GM19438 (cell line): ENCODE results near the gene TARBP2.

Experiments used
- ATAC-seq: cut with Tn5 transposase; IDR thresholded peaks from one replicate; pipeline ENCODE4 v1.9.1; 2021; ENCODE audit warnings: low read depth; ENCODE audit not compliant: unreplicated experiment

TARBP2 gene, protein sequence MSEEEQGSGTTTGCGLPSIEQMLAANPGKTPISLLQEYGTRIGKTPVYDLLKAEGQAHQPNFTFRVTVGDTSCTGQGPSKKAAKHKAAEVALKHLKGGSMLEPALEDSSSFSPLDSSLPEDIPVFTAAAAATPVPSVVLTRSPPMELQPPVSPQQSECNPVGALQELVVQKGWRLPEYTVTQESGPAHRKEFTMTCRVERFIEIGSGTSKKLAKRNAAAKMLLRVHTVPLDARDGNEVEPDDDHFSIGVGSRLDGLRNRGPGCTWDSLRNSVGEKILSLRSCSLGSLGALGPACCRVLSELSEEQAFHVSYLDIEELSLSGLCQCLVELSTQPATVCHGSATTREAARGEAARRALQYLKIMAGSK

DNA sequence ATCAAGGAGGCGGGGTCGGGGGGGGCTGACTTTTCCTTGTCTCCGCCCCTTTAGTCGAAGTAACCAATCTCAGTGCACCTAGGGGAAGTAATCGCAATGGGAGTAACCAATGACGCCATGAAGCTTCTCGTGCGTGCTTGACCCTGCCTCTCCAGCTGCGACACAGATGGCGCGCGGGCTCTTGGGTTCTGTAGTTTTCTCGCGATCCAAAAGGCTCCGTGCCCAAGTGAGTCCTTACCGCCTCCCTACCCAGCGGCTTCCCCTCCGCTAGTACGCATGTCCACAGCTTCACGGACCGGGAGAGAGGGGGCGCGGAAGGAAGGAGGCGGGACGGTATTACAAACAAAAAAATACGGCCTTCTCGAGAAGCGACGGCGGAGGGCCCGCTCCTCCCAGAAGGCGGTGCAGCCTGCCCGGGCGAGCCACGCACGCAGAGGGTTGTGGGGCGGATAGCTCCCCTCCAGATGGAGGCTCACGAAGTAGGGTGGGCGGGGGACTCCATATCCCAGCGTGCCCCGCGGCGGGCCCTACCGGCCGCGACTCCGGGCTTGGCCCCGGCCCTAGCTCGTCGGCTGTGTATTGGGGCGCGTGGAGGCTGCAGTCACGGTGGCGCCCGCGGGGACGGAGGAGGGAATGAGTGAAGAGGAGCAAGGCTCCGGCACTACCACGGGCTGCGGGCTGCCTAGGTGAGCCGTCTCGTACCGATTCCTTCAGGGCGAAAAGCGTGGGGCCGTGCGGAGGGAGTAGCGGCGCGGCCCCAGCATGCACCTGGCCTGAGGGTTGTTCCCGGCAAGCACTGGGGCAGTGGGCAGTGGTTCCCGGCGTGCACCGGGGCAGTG is at the start of gene TARBP2:
Gene TARBP2, plus strand, starts transcription at position 508 of the 839 bp plus-strand sequence. Its CDS starts 126 bp downstream, at position 634.
- peak; percentile 81 for ATAC-seq

DNA sequence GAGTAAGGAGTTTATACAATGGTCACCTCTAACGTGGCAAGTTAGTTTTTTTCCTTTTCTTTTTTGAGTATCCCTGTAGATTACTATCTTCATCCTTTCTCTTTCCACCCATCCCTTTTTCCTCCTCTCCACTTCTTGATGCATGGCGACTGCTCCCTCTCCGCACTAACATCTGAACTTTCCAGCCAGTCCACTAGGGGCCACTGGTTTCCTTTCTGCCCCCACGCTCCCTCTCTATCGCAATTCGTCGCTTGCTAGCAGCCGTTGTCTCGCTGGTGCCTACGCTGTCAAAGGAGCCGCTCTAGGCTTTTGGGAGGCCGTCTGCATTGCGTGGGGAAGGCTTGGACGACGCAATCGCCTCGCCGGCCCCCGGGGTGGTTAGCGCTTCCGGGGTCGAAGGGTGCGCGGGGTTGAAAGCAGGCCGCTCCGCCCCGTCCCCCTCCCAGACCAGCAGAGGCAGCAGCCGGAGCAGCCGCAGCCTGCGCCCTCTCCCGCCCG is 49.4 kb upstream of the TARBP2 start, which contains the start of gene PCBP2:
Gene PCBP2, plus strand, starts transcription at position 442 of the 498 bp plus-strand sequence. CDS start 2,699 bp downstream, outside the sequence.
- ATAC-seq = peak; percentile 94

DNA sequence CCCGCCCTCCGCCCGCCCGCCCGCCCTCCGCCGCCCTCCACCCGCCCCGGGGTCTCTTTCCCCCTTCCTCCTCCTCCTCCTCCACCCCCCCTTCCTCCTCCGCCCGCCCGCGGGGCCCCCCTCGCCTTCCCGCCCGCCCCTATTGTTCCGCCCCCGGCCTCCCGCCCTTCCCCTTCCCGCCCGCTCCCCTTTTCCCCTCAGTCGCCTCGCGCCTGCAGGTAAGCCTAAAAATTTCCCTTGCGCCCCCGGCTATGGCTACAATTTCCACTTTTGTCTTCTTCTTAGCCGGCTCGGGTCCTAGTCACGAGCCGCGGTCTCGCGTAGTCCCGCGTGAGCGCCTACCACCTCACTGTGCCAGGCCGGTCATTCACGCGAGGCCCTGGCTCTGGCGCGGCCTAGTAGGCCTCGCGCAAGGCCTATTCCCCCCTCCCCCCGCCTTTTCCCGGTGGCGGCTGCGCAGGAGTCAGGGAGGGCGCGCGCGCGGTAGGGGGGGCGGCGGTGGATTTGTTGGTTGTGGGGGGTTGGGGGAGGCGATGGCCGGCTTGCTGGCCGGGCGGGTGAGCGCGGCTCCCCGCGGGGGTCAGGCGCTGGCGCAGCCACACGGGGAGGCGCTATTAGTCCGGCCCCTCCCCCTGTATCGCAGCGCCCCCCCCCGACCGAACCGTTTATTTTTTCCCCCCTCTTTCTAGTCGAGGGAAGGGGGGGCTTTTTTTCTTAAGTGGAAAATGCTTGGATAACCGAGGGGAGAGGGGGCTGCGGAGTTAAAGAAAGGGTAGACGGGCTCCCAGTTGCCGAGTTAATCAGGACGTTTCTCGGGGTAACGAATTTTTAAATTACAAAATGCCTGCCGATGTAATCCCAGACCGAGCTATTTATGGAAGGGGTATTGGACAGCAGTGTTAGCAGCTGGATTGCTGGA is 48.7 kb upstream of the TARBP2 start:
- ATAC-seq = no peak

DNA sequence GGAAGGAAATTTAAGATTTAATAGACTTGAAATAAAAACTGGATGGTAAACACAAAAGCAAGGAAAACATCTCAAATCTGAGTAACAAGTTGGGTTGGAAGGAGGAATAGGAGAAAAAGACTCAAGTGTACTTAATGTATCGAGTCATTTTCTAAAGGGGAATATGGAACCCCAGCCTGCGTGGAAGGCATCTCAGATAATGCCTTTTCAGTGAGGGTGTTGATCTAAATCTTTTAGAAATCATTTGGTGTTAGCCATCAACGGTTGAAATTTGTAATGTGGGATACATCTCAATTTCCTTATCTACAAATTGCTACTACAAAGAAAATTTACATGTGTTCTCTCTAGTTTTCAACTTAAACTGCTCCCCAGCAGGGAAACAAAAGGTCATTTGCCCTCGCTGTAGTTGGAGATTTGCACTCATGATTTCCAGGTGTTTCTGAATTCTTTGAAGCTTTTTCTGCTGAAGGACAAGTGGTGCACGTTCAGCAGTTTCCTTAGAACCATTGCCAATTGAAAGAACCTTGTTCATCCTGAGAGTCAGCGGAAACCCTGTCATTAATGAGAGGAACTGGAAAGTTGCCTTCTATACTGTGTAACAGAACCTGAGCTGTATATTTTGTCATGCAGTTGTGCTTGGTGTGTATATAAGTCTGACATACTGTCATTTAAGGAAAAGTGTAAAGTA is 47.0 kb upstream of the TARBP2 start:
- no peak for ATAC-seq

DNA sequence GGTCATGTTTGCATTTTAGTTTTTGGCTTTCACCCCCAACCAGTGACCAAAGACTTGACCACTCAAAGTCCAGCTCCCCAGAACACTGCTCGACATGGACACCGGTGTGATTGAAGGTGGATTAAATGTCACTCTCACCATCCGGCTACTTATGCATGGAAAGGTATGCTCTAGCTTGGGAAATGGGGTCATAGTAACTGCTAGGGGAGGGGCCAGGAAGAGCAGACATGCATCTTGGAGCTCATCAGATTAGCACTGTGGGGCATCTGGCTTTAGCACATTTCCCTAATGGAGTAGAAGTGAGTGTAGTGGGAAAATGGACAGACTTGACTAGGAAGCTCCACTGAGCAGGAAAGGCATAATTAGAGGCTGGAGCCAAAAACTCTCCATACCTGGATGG is 46.4 kb upstream of the TARBP2 start:
- ATAC-seq = no peak

DNA sequence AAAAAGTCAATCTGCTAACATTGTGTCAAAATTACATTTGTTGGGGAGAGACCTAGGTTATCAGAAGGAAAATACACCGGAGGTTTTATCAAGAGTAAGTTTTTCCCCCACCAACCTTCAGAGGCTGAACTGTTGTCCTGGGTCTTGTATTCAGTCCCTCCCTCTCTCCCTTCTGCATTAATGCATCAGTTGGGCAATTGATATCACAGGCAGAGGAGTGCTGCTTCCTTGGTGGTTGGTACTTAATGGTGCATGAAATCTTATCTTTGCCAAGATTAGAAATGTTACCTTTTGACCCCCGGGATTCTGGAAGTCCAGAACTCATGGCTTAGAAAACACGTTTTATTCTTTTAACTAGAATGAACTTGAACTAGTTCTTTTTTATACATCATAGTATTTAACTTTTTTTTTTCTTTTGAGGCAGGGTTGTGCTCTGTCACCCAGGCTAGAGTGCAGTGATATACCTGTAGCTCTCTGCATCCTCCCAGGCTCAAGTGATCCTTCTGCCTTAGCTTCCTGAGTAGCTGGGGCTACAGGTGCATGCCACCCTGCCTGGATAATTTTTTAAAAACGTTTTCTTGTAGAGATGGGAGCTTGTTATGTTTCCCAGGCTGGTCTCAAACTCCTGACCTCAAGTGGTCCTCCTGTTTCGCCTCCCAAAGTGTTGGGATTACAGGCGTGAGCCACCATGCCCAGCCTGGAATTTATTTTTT is 44.3 kb upstream of the TARBP2 start:
- no peak for ATAC-seq

DNA sequence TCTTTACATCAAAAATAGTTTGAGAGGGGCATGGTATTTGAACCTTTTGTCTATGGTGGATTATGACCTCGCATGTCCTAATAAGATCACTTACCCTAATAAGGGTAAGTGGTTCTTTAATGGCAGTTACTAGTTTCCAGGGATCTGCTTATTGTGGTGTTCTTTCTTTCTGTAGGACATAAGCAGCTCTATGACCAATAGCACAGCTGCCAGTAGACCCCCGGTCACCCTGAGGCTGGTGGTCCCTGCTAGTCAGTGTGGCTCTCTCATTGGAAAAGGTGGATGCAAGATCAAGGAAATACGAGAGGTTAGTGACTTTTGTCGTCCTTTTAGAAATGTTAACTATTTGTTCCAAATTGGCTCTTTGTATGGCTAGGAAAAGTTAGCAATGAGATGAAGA is 42.0 kb upstream of the TARBP2 start:
- ATAC-seq = no peak

DNA sequence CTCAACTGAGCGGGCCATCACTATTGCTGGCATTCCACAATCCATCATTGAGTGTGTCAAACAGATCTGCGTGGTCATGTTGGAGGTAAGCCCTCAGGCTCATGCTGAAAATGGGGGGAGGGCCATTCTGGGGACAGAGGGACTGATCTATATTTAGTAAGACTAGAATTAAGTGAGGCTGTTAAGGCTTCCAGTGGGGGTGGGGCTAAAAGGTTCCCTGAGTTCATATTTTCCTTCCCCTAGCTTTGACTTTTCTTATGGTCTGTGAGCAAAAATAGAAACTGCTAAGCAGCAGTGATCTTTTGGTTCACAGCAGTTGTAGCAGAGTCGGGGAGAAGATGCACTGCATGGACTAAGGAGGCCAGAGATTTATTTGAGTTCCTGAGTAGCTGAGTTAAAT is 40.0 kb upstream of the TARBP2 start:
- ATAC-seq = no peak

DNA sequence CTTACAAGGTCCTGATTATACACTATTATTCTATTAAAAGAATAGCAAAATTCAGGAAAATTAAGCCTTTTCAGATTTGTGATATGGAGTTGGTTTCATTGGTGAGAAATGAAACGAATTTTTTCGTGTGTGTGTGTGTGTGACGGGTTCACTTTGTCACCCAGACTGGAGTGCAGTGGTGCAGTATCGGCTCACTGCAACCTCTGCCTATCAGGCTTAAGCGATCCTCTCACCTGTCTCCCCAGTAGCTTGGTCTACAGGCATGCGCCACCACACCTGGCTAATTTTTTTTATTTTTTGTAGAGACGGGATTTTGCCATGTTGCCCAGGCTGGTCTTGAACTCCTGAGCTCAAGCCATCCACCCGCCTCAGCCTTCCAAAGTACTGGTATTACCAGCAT is 39.5 kb upstream of the TARBP2 start:
- no peak for ATAC-seq

DNA sequence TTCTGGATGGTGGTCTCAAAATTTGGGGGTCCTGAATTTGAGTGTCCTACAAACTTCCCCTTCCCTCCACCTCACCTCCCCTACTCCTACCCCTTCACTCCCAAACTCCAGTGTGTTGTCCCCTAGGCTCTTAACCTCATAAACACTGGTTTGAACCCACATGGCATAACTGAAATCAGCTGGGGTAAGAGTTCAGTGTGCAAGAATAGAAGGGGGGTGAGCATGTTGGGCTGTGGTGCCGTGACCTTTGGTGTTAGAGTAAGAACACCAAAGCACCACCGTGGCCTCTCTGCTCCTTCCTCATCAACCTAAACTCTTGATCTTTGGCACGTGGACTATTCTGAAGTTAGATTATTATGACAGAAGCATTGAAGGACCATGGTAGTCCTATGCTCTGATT is 38.1 kb upstream of the TARBP2 start:
- ATAC-seq = no peak

DNA sequence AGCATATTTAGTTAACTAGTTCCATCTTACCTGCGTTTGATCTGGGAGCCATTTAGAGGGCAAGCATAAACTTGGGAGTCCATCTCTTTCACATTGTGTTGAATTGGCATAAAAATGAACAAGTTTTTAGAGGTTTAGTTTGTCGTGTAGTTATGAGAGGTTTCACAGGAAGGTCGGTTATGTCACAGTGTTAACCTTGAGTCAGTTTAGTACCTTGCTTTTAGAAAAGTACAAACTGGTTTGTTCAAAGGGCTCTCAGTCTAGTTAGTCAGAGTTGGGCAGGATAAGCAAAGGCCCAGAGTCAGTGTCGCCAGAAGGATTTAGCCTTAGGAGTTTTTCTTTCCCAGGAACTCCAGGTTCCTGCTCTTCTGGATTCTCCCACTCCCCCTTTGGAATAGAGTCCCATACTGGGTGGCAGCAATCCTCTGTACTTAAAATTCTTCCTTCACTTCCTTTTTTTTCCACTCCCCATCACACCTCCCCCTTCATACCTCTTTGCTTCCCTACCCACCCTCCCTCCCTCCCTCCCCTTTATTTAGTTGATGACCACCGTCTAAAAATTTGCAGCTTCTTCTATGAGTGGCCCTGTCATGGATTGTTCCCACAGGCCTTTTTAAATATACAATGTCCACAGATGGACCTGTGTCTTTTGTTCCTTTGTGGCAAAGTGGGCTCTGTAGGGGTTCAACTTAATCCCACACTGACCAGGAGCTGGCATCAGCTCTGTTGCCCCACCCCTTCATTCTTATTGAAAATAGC is 37.1 kb upstream of the TARBP2 start:
- ATAC-seq = no peak

DNA sequence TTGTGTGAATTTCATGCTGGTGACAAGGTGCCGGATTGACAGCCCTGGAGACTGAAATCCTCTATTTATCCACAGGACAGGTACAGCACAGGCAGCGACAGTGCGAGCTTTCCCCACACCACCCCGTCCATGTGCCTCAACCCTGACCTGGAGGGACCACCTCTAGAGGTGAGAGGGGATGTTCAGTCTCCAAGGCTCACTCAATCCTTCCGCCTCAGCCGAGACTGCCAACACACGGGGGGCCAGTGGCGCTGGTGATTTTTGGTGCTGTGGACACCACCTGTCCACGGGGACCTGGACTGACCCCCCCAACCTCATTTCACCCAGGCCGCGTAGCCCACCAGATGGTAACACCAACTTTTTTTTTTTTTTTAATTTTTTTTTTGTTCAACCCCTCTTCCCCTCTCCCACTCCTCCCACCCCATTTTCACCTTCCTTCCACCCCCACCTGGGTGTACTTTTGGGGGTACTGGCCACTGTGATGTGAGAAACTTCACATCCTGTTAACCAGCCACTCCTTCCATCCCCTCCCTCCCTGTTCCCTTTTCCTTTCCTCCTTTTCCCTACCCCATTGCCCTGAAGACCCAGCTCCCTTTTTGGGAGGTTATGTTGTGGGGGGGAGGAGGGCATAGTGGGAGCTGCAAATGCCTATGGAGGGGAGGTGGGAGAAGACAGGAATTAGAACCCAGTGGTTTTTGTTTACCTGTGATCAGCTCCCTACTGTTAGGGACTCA is 36.2 kb upstream of the TARBP2 start:
- ATAC-seq = no peak

DNA sequence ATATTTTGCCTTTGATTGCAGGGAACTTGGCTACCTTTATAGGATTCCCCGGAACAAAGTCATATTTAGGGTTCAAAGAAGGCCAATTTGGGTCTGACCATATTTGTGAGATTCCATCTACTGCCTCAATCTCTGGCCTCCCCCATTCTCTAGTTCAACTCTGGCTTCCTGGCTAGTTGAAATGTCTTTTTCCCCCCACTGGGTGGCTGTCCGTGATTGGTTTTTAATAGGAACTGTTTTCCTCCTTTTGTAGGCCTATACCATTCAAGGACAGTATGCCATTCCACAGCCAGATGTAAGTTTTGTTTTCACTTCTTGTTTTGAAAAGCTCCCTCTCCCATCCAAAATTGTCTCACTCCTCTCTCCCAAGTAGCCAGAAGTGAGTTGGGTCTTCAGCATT is 35.4 kb upstream of the TARBP2 start:
- ATAC-seq = no peak

DNA sequence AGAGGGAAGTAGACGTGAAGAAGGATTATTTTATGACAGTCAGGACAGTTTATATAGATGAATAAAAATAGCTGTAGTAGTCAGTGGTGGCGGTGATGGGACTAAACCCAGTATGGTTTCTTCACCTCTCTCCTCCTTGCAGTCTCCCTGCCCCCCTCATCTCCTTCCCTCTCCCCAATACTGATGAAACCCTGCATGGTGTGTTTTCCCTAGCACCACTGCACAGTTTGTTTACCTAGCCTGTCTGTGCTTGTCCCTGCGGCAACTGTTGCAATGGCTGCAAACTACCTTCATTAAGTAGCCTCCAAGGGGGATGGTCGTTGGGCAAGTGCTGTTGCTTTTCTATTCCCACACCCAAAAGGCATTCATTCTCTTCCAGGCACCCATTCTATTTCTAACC is 34.4 kb upstream of the TARBP2 start:
- ATAC-seq = no peak

DNA sequence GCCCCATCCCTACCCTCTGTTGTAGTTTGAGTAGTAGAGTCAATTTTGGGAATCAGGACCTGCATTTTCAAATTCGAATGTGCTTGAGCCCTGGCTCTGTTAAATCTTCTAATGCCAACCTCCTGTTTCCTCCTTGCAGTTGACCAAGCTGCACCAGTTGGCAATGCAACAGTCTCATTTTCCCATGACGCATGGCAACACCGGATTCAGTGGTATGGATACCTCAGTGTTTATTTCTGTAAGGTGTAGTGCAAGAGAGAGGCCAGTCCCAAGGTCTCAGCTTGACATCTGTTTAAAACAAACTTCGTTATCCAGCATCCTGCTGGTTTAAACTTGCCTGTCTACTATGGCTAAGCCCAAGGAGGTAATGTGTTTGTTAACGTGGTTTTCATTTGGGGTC is 34.0 kb upstream of the TARBP2 start:
- ATAC-seq = no peak

DNA sequence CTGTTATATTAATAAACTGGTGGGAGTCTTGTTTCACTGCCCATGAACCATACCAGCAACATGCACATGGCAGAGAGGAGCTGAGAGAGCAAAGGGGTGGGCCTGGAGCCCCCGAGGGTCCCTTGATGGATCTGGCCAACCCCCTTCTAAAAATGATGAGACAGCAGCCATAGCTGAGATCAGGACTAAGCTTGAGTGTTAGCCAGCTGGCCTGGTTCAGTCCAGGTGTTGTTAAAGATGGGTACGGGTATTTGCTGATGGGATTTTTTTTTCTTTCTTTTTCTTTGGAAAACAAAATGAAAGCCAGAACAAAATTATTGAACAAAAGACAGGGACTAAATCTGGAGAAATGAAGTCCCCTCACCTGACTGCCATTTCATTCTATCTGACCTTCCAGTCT is 33.2 kb upstream of the TARBP2 start:
- ATAC-seq = no peak

DNA sequence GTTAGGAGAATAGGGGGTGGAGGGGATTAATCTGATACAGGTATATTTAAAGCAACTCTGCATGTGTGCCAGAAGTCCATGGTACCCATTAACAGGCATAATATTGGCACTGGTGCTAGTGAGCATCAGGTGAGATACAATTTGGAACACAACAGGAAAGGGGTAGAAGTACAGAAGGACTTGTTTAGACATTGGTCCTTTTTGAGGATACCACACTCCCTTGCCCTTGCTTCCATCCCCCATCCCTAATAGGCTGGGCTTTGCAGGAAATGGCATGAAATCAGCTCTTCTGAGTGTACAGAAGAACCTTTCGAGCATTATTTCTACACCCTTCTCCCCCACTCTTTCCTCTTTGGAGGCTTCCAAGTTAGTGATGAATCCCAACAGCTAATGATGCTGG is 32.8 kb upstream of the TARBP2 start:
- ATAC-seq = no peak

DNA sequence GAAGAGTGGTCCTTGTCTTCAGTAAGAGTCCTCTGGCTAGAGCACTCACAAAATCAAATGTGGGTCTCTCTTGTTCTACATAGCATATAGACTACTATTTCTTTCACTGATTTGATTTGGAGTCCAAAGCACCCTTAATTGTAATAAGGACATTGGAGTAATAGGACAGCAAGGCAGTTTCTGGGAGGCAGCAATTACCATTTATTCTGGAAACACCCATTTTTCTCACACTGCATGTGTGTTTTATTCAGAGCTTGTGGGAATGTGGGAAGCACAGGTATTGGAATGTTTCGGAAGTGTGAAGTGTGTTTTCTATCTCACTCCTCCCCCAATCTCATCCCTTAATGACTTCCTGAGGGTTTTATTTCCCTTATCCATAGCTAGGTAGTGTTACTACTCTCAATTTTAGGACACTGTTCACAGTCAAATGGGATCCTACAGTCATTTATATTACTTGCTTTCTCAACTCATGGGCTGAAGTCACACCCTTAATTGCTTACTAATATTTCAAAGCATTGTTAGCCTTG is 29.0 kb upstream of the TARBP2 start:
- ATAC-seq = no peak
